IPS-NIHi11 (cell line): ENCODE results near the gene CPLANE1.

Experiments
- DNase-seq: peaks from one replicate; pipeline ENCODE4 v3.0.0; 2012; ENCODE audit warnings: mixed read lengths, low spot score

Gene CPLANE1

DNA sequence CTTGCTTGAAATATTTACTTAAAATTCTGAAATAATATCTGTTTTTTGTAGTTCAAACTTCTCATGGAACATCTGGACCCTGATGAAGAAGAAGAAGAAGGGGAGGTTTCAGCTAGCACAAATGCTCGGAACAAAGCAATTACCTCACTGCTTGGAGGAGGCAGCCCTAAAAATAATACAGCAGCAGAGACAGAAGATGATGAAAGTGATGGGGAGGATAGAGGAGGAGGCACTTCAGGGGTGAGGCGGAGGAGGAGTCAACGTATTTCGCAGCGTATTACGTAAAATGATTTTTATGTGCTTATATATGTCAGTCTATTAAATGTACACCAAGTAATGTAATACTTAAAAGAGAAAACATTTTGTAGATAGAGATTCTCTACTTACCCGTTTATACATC, 185.4 kb downstream of the CPLANE1 start:
- DNase-seq, result no peak

DNA sequence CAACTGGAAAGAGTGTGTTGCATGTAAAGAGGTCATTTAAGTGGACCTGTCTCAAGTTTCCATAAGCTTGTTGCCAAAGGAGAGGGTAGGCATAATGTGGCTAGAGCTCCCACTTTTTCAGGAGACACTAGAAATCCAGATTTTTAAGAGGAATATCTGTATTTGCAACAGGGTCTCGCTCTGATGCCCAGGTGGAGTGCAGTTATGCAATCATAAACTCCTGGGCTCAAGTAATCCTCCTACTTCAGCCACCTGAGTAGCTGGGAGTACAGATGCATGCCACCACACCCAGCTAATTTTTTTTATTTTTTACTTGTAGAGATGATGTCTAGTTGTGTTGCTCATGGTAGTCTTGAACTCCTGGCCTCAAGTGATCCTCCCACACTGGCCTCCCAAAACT, 189.1 kb downstream of the CPLANE1 start:
- no peak for DNase-seq

DNA sequence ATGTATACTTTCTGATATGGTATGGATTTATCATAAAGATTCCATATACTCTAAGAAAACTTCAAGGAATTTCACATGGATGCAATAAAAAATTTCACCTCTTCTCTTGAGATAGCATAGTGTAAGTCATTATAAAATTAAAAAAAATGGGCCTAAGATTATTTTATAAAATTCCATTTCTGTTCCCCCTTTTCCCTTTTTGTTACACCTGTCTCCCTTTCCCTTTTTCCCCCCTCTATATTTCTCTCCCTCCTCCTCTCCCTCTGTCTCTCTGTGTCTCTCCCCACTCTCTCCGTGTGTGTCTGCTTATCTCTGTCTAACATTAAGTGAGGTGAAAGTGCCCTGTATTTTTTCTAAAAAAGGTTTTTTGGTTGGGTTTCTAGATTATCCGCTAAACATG, 192.4 kb downstream of the CPLANE1 start:
- no peak for DNase-seq
